H1 (cell line): ENCODE results near the gene AMER2. TPM values are rescaled to one million over a fixed set of nuclear protein-coding genes. Genes with fewer than 3 reads are reported as not detected.

Source experiments
- CTCF ChIA-PET: fragments of 300-600 bp; sonication (Branson Sonifier 250); formaldehyde crosslinking; loops from one replicate; lab custom pipeline; 2021; ENCODE audit not compliant: partially characterized antibody; lab: Charles Lee
- POLR2A ChIA-PET: fragments of 300-600 bp; sonication (Branson Sonifier 250); formaldehyde crosslinking; loops from one replicate; lab custom pipeline; 2021; ENCODE audit warnings: inconsistent platforms; ENCODE audit not compliant: partially characterized antibody; lab: Charles Lee
- DNase-seq, 2 experiments: peaks; one replicate each; pipeline versions ENCODE4 v3.0.0 to v3.0.0-alpha.2; 2010 to 2022; ENCODE audit warnings: low spot score in 2 of 2, low read depth in 1 of 2, mixed read lengths in 1 of 2
- FAIRE-seq: peaks from 2 replicates; lab custom pipeline; 2011; peaks lifted over from hg19 to GRCh38; lab: Jason Lieb, UNC
- H2AFZ ChIP-seq: 2 replicates; pipeline ENCODE4 v1.8.1; 2012; ENCODE audit warnings: low read length, inconsistent platforms
- H2AK5ac ChIP-seq: 2 replicates; pipeline ENCODE4 v1.6.1; 2013; ENCODE audit warnings: low read depth, low read length
- H2BK120ac ChIP-seq: replicated peaks from 2 replicates; pipeline ENCODE3; 2013; ENCODE audit warnings: low read depth, low read length, inconsistent platforms
- H2BK12ac ChIP-seq: 2 replicates; pipeline ENCODE4 v1.6.1; 2013; ENCODE audit warnings: low read depth, low read length
- H2BK15ac ChIP-seq: 2 replicates; pipeline ENCODE4 v1.6.1; 2013; ENCODE audit warnings: low read length
- H2BK20ac ChIP-seq: 2 replicates; pipeline ENCODE4 v1.6.1; 2013; ENCODE audit warnings: low read length
- H2BK5ac ChIP-seq: 2 replicates; pipeline ENCODE4 v1.6.1; 2013; ENCODE audit warnings: low read depth, low read length
- H3K14ac ChIP-seq: 2 replicates; pipeline ENCODE4 v1.6.1; 2013; ENCODE audit warnings: inconsistent platforms; ENCODE audit not compliant: insufficient read length
- H3K18ac ChIP-seq: 2 replicates; pipeline ENCODE4 v1.6.1; 2013; ENCODE audit warnings: low read length; ENCODE audit errors: extremely low read depth
- H3K23ac ChIP-seq: 2 replicates; pipeline ENCODE4 v1.6.1; 2013; ENCODE audit warnings: inconsistent platforms; ENCODE audit not compliant: insufficient read length
- H3K23me2 ChIP-seq: 2 replicates; pipeline ENCODE4 v1.6.1; 2013; ENCODE audit warnings: low read depth, low read length
- H3K27ac ChIP-seq: 2 replicates; pipeline ENCODE4 v1.6.1; 2011; ENCODE audit warnings: low read depth, low read length, inconsistent platforms
- H3K27me3 ChIP-seq, 4 experiments: replicated peaks in 1 of 4; 1 replicate in 1 of 4; 2 replicates in 3 of 4; pipeline versions ENCODE4 v1.6.1 to v1.8.1; 2011 to 2013; ENCODE audit warnings: low read length in 3 of 4, mild to moderate bottlenecking in 3 of 4, inconsistent platforms in 2 of 4, mixed read lengths in 2 of 4, moderate library complexity in 1 of 4; ENCODE audit not compliant: control insufficient read depth in 3 of 4, insufficient read depth in 3 of 4; ENCODE audit errors: extremely low read depth in 1 of 4
- H3K36me3 ChIP-seq, 4 experiments: 2 replicates each; pipeline versions ENCODE4 v1.6.1 to v1.8.1; 2011 to 2013; ENCODE audit warnings: mild to moderate bottlenecking in 4 of 4, low read length in 3 of 4, moderate library complexity in 2 of 4, control low read depth in 1 of 4, inconsistent platforms in 1 of 4; ENCODE audit not compliant: insufficient read depth in 4 of 4, control insufficient read depth in 2 of 4
- H3K4ac ChIP-seq: replicated peaks from 2 replicates; pipeline ENCODE3; 2013; ENCODE audit warnings: low read length, low read depth, mixed read lengths, inconsistent platforms; ENCODE audit not compliant: insufficient read length
- H3K4me1 ChIP-seq, 4 experiments: replicated peaks in 1 of 4; 1 replicate in 1 of 4; 2 replicates in 3 of 4; pipeline versions ENCODE4 v1.6.1 to v1.8.1; 2011 to 2013; ENCODE audit warnings: low read length in 3 of 4, inconsistent platforms in 2 of 4, mixed read lengths in 1 of 4; ENCODE audit not compliant: insufficient read depth in 4 of 4, control insufficient read depth in 3 of 4
- H3K4me2 ChIP-seq, 2 experiments: 2 replicates each; pipeline versions ENCODE4 v1.6.1 to v1.8.1; 2011 to 2013; ENCODE audit warnings: low read depth in 2 of 2, low read length in 2 of 2, control low read depth in 1 of 2, inconsistent platforms in 1 of 2, mild to moderate bottlenecking in 1 of 2; ENCODE audit not compliant: insufficient read depth in 1 of 2
- H3K4me3 ChIP-seq, 4 experiments: fragments of 200-600, 300-600 bp in 1 of 4; sonication (generic), shearing (Covaris generic), sonication (Bioruptor Twin) in 1 of 4; 2 replicates each; pipeline versions ENCODE4 v1.5.1 to v1.8.1; 2011 to 2016; ENCODE audit warnings: low read length in 4 of 4, low read depth in 3 of 4, control low read depth in 2 of 4, inconsistent platforms in 2 of 4, mild to moderate bottlenecking in 2 of 4, mixed read lengths in 1 of 4, moderate library complexity in 1 of 4; ENCODE audit not compliant: insufficient read depth in 2 of 4; ENCODE audit errors: extremely low read depth in 1 of 4
- H3K56ac ChIP-seq: replicated peaks from 2 replicates; pipeline ENCODE3; 2013; ENCODE audit warnings: low read depth, mild to moderate bottlenecking, mixed read lengths, low read length, inconsistent platforms; ENCODE audit not compliant: insufficient read length
- H3K79me1 ChIP-seq: 2 replicates; pipeline ENCODE4 v1.6.1; 2013; ENCODE audit warnings: low read depth, low read length, control low read depth
- H3K79me2 ChIP-seq, 2 experiments: 2 replicates each; pipeline versions ENCODE4 v1.6.1 to v1.8.1; 2012 to 2013; ENCODE audit warnings: low read length in 2 of 2, mild to moderate bottlenecking in 2 of 2, inconsistent platforms in 1 of 2; ENCODE audit not compliant: insufficient read depth in 2 of 2, control insufficient read depth in 1 of 2
- H3K9ac ChIP-seq, 4 experiments: replicated peaks in 1 of 4; 1 replicate in 1 of 4; 2 replicates in 3 of 4; pipeline versions ENCODE4 v1.6.1 to v1.8.1; 2011 to 2013; ENCODE audit warnings: low read depth in 3 of 4, low read length in 3 of 4, control low read depth in 2 of 4, mild to moderate bottlenecking in 2 of 4, moderate library complexity in 2 of 4, inconsistent platforms in 1 of 4; ENCODE audit errors: extremely low read depth in 1 of 4
- H3K9me3 ChIP-seq, 2 experiments: 2 replicates each; pipeline versions ENCODE4 v1.6.1 to v1.8.1; 2012 to 2013; ENCODE audit warnings: mild to moderate bottlenecking in 2 of 2, moderate library complexity in 2 of 2, control low read depth in 1 of 2, inconsistent platforms in 1 of 2, low read depth in 1 of 2, low read length in 1 of 2, mixed read lengths in 1 of 2; ENCODE audit not compliant: insufficient read depth in 2 of 2
- H4K20me1 ChIP-seq, 2 experiments: replicated peaks in 1 of 2; 2 replicates each; pipeline versions ENCODE3 to v1.8.1; 2011 to 2013; ENCODE audit warnings: inconsistent platforms in 2 of 2, low read length in 2 of 2, mild to moderate bottlenecking in 1 of 2; ENCODE audit not compliant: insufficient read depth in 2 of 2, control insufficient read depth in 1 of 2
- H4K5ac ChIP-seq: 2 replicates; pipeline ENCODE4 v1.6.1; 2013; ENCODE audit warnings: low read length, low read depth, mixed read lengths, inconsistent platforms; ENCODE audit not compliant: insufficient read length
- H4K8ac ChIP-seq: 2 replicates; pipeline ENCODE4 v1.8.0; 2013; ENCODE audit warnings: mild to moderate bottlenecking, moderate library complexity, low read length, inconsistent platforms; ENCODE audit not compliant: insufficient read depth; ENCODE audit errors: extremely low read depth
- H4K91ac ChIP-seq: replicated peaks from 2 replicates; pipeline ENCODE3; 2013; ENCODE audit warnings: low read length, mixed read lengths, inconsistent platforms; ENCODE audit not compliant: insufficient read length
- WGBS, 2 experiments: shearing (Covaris generic) in 1 of 2; methylation state at CpG; one replicate each; pipeline versions ENCODE4 v1.1.6 to v1.1.7; 2013 to 2015; ENCODE audit warnings: low lambda C conversion rate in 2 of 2, mixed read lengths in 2 of 2, inconsistent platforms in 1 of 2, low coverage in 1 of 2, missing lambda C conversion rate in 1 of 2; ENCODE audit not compliant: insufficient replicate concordance in 2 of 2, insufficient coverage in 1 of 2, insufficient read length in 1 of 2; ENCODE audit errors: extremely low coverage in 1 of 2, missing lambda C conversion rate in 1 of 2; 5-methylcytosine and 5-hydroxymethylcytosine counted together
- polyA plus RNA-seq, 7 experiments: library from polyadenylated mRNA; depleted of rRNA in 3 of 7; stranded (reverse) in 5 of 7; unstranded in 2 of 7; fragments of >200 nt in 5 of 7; fragments of 200-250 nt in 2 of 7; gene quantifications; 1 replicate in 5 of 7; 2 replicates in 1 of 7; 4 replicates in 1 of 7; pipeline versions ENCODE4 v1.2.1 to v1.2.3, GENCODE V29; 2011 to 2013; ENCODE audit warnings: missing spikeins in 2 of 7, mixed read lengths in 2 of 7
- total RNA-seq: library from RNA; stranded (reverse); fragmentation: NEBNext Ultra II Directional; extraction: Animal tissue kit (Norgen Biotek cat#: 25700); gene quantifications from 2 replicates; pipeline ENCODE4 v1.2.1, GENCODE V29; 2021
- TF ChIP-seq, protein P1 (sequence below): IDR thresholded peaks from 2 replicates; pipeline ENCODE4 v1.6.1; 2011; ENCODE audit warnings: low read length, improper control_type of control experiment

The AMER2 gene
- total and polyA plus RNA-seq, 2 of the 8 experiments (the other 6 are each of a cell fraction or from before 2014, with no cell fraction given) = 0.14 to 0.50 TPM

DNA sequence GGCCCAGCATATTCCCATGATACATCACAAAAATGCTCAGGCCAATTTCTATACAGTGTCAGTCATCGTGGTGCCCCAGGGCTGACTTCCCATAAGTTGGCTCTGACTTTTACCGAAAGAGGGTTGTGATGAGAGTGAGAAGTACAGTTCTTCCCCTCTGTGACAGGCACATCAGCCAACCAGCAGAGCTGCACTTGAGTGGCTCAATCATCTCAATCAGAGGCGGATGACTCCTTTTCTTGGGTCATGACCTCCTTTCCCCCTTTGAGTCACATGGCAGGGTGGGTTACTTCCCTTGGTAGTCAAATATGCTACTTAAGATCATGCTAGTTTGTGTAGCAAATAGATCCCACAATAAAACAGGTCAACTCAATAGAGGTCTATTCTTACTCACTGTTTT lies 6.9 kb upstream of the AMER2 start:
- Histone ChIP-seq H3K79me2 (no peaks in the 10 kb centered on the region), H2BK15ac (no peak overlapping the region), H4K8ac (no peak overlapping the region), H3K56ac (no peak overlapping the region), H3K4ac (no peak overlapping the region), H3K36me3 (no peaks in the 10 kb centered on the region), H2AFZ (no peak overlapping the region), H3K4me1 (peaks cover 0 to 3% (median 1%) of the 10 kb centered on the region in 4 experiments; a peak in 5 of 7 replicates), H2BK20ac (no peak overlapping the region), H3K27ac (no peak overlapping the region), H3K9ac (no peak overlapping the region), H3K4me2 (no peak overlapping the region), H4K5ac (no peak overlapping the region), H3K18ac (no peak overlapping the region), H3K4me3 (no peak overlapping the region), H2BK12ac (no peak overlapping the region), H2AK5ac (no peak overlapping the region), H3K23ac (no peak overlapping the region), H3K79me1 (no peaks in the 10 kb centered on the region), H4K91ac (no peak overlapping the region), H3K23me2 (no peaks in the 10 kb centered on the region), H2BK120ac (no peak overlapping the region), H3K9me3 (no peaks in the 10 kb centered on the region), H3K14ac (no peak overlapping the region), H3K27me3 (peaks cover 0 to 3% (median 2%) of the 10 kb centered on the region in 4 experiments; a peak in 3 of 7 replicates), H2BK5ac (no peak overlapping the region), H4K20me1 (no peaks in the 10 kb centered on the region)
- CTCF ChIA-PET = interaction anchor here (1.2 to 1.7 kb wide), 4 partner anchors 11 to 174 kb away, joined by 3 to 8 read pairs (median 4); no protein-coding TSS in a partner anchor
- DNase-seq = no peak
- POLR2A ChIA-PET = interaction anchor here (0.6 kb wide), 1 partner anchor 51 kb away, joined by 3 read pairs; no protein-coding TSS in a partner anchor
- WGBS, 2 experiments = 95% methylated on average over 3 of the region's 3 CpGs; no CpG with 5 or more reads in 1 of the 2 experiments
- no peak for FAIRE-seq
- TF ChIP-seq, protein P1, sequence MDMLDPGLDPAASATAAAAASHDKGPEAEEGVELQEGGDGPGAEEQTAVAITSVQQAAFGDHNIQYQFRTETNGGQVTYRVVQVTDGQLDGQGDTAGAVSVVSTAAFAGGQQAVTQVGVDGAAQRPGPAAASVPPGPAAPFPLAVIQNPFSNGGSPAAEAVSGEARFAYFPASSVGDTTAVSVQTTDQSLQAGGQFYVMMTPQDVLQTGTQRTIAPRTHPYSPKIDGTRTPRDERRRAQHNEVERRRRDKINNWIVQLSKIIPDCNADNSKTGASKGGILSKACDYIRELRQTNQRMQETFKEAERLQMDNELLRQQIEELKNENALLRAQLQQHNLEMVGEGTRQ = no peak
